ENCODE data around the gene CHIC1.
"Not testable (repeated sequence)": the region's sequence is repeated elsewhere in the genome, so short reads cannot be mapped to it uniquely, and the experiment has no call there.

CHIC1 gene

DNA sequence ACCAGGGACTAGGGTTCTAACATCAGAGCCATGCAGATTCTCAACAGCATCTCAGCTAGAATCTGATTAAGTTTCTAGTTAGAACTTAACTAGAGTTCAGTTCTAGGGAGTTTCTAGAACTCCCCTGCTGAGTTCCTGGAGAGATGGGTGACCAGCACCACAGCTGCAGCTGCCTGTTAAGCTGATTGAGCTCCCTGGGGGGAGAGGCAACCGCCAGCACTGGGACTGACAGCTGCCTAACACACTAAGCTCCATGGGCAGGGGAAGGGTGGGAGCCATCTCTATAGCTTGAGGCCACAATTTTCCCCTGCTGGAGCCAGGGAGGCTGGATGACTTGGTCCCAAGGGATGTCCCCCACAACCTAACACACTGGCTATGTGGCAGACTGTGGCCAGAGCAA lies 84.2 kb downstream of the CHIC1 start:
- ATAC-seq: no peak
- TF ChIP-seq ESRRG (CRISPR knock-in tag; IDR thresholded peaks at IDR 0.05) (no peak), OSR1 (CRISPR knock-in tag; IDR thresholded peaks at IDR 0.05) (no peak), POU6F1 (CRISPR knock-in tag; IDR thresholded peaks at IDR 0.05; ENCODE audit: borderline replicate concordance, low read depth) (no peak), ISL1 (CRISPR knock-in tag; IDR thresholded peaks at IDR 0.05) (no peak), GLIS3 (CRISPR knock-in tag; IDR thresholded peaks at IDR 0.05) (no peak), TCF4 (CRISPR knock-in tag; IDR thresholded peaks at IDR 0.05; ENCODE audit: borderline replicate concordance) (no peak), ZNF565 (CRISPR knock-in tag; conservative IDR thresholded peaks at IDR 0.05; ENCODE audit: low read depth) (no peak), RARB (CRISPR knock-in tag; IDR thresholded peaks at IDR 0.05) (no peak), SNAI2 (CRISPR knock-in tag; IDR thresholded peaks at IDR 0.05) (no peak), PPARA (CRISPR knock-in tag; IDR thresholded peaks at IDR 0.05; ENCODE audit: borderline replicate concordance) (no peak), BACH2 (CRISPR knock-in tag; IDR thresholded peaks at IDR 0.05; ENCODE audit: borderline replicate concordance) (no peak), TSHZ2 (CRISPR knock-in tag; IDR thresholded peaks at IDR 0.05) (no peak), ZNF8 (CRISPR knock-in tag; IDR thresholded peaks at IDR 0.05) (no peak), ARNTL (CRISPR knock-in tag; IDR thresholded peaks at IDR 0.05; ENCODE audit: borderline replicate concordance, low read depth) (no peak), ZFP30 (CRISPR knock-in tag; IDR thresholded peaks at IDR 0.05) (no peak)
- TF ChIP-seq, protein P1, sequence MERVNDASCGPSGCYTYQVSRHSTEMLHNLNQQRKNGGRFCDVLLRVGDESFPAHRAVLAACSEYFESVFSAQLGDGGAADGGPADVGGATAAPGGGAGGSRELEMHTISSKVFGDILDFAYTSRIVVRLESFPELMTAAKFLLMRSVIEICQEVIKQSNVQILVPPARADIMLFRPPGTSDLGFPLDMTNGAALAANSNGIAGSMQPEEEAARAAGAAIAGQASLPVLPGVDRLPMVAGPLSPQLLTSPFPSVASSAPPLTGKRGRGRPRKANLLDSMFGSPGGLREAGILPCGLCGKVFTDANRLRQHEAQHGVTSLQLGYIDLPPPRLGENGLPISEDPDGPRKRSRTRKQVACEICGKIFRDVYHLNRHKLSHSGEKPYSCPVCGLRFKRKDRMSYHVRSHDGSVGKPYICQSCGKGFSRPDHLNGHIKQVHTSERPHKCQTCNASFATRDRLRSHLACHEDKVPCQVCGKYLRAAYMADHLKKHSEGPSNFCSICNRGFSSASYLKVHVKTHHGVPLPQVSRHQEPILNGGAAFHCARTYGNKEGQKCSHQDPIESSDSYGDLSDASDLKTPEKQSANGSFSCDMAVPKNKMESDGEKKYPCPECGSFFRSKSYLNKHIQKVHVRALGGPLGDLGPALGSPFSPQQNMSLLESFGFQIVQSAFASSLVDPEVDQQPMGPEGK (CRISPR knock-in tag; IDR thresholded peaks at IDR 0.05; ENCODE audit: borderline replicate concordance): no peak
- TF ChIP-seq, protein P2, sequence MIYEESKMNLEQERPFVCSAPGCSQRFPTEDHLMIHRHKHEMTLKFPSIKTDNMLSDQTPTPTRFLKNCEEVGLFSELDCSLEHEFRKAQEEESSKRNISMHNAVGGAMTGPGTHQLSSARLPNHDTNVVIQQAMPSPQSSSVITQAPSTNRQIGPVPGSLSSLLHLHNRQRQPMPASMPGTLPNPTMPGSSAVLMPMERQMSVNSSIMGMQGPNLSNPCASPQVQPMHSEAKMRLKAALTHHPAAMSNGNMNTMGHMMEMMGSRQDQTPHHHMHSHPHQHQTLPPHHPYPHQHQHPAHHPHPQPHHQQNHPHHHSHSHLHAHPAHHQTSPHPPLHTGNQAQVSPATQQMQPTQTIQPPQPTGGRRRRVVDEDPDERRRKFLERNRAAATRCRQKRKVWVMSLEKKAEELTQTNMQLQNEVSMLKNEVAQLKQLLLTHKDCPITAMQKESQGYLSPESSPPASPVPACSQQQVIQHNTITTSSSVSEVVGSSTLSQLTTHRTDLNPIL (CRISPR knock-in tag; IDR thresholded peaks at IDR 0.05; ENCODE audit: low read depth): no peak
- TF ChIP-seq, protein P3, sequence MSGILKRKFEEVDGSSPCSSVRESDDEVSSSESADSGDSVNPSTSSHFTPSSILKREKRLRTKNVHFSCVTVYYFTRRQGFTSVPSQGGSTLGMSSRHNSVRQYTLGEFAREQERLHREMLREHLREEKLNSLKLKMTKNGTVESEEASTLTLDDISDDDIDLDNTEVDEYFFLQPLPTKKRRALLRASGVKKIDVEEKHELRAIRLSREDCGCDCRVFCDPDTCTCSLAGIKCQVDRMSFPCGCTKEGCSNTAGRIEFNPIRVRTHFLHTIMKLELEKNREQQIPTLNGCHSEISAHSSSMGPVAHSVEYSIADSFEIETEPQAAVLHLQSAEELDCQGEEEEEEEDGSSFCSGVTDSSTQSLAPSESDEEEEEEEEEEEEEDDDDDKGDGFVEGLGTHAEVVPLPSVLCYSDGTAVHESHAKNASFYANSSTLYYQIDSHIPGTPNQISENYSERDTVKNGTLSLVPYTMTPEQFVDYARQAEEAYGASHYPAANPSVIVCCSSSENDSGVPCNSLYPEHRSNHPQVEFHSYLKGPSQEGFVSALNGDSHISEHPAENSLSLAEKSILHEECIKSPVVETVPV (CRISPR knock-in tag; IDR thresholded peaks at IDR 0.05): no peak

DNA sequence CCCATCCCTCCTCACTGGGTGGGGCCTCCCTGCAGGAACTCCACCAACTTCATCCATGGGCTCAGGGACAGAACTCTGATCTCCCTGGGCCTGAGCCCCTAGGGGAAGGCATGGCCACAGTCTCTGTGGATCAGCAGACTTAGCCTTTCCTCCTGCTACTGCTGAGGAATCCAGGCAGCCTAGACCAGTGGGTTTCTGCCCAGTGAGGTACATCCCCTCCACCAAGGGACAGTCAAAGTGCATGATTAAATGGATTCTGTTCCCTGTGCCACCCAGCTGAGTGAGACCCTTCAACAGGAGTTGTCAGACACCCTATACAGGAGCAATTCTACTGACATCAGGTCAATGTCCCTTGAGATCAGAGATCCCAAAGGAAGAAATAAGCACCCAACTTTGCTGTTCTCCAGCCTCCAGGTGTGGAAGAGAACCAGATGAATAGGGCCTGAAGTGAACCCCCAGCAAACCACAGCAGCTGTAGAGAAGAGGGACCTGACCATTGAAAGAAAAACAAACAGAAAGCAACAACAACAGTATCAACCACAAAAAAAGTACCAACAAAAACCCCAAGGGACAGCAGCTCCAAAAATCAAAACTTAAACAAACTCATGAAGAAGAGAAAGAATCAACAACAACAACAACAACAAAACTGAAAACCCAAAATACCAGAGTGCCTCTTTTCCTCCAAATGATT lies 84.8 kb downstream of the CHIC1 start:
- no peak for ATAC-seq
- TF ChIP-seq ZFP30 (CRISPR knock-in tag; IDR thresholded peaks at IDR 0.05): no peak

DNA sequence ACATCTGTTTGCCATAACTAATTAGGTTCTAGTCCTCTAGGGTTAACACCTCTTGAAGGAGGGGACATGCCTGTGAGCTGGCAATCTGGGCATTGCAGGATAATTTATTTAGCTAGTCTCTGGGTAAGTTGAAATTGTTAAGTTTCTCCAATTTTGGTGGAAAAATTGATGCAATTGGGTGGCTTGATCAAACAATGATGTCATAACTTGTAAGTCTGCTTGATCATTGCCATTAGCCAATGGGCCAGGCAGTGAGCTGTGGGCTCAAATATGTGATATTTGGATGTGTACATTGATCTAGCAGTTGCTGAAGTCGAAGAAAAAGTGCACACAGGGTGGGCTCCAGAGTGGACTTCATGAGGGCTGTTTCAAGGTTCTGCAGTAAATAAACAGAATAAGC lies 98.3 kb downstream of the CHIC1 start:
- ATAC-seq: not testable (repeated sequence)

GRCh38 chrX:73668779-73669178 lies 105.8 kb downstream of the CHIC1 start:
- ATAC-seq: no peak
- TF ChIP-seq TSHZ2 (CRISPR knock-in tag; IDR thresholded peaks at IDR 0.05) (no peak), TOX (CRISPR knock-in tag; IDR thresholded peaks at IDR 0.05; ENCODE audit: borderline replicate concordance) (no peak), GLIS3 (CRISPR knock-in tag; IDR thresholded peaks at IDR 0.05) (no peak), ZNF565 (CRISPR knock-in tag; conservative IDR thresholded peaks at IDR 0.05; ENCODE audit: low read depth) (no peak), CSDC2 (CRISPR knock-in tag; IDR thresholded peaks at IDR 0.05) (no peak), ZNF70 (CRISPR knock-in tag; IDR thresholded peaks at IDR 0.05) (no peak), BACH2 (CRISPR knock-in tag; IDR thresholded peaks at IDR 0.05; ENCODE audit: borderline replicate concordance) (no peak), PPARA (CRISPR knock-in tag; IDR thresholded peaks at IDR 0.05; ENCODE audit: borderline replicate concordance) (no peak), ARNTL (CRISPR knock-in tag; IDR thresholded peaks at IDR 0.05; ENCODE audit: borderline replicate concordance, low read depth) (no peak), ZFP30 (CRISPR knock-in tag; IDR thresholded peaks at IDR 0.05) (no peak)
- TF ChIP-seq, protein P3 (CRISPR knock-in tag; IDR thresholded peaks at IDR 0.05): no peak

Data from SK-N-SH treated with all-trans-retinoic acid at 6 μM for 48 hours (cell line).